Upper lobe of right lung (tissue), 1 donor: ENCODE data around the gene RBM42. TPM values are rescaled to one million over a fixed set of nuclear protein-coding genes. Genes with fewer than 3 reads are reported as not detected.

Source experiments
- ATAC-seq: fragments of 200-7000 bp; cut with Tn5 transposase; one replicate; pipeline ENCODE4 v1.9.1; 2020; ENCODE audit warnings: mild to moderate bottlenecking, moderate library complexity
- DNase-seq: peaks from one replicate; pipeline ENCODE4 v3.0.0-alpha.2; 2020
- H3K27ac ChIP-seq: fragments of 200-600 bp; one replicate; pipeline ENCODE4 v1.8.0; 2022
- H3K27me3 ChIP-seq: fragments of 200-600 bp; one replicate; pipeline ENCODE4 v1.8.0; 2022; ENCODE audit warnings: mild to moderate bottlenecking
- H3K36me3 ChIP-seq: fragments of 200-600 bp; one replicate; pipeline ENCODE4 v1.8.0; 2022
- H3K4me1 ChIP-seq: fragments of 200-600 bp; one replicate; pipeline ENCODE4 v1.8.0; 2022
- H3K4me3 ChIP-seq: fragments of 200-600 bp; one replicate; pipeline ENCODE4 v1.8.0; 2022; ENCODE audit warnings: mild to moderate bottlenecking
- H3K9me3 ChIP-seq: fragments of 200-600 bp; one replicate; pipeline ENCODE4 v1.8.0; 2022
- intact Hi-C: fragments of 100-400 bp; cut with DNase I; formaldehyde crosslinking; loops from one replicate; pipeline ENCODE4 v1.11.0; 2022
- total RNA-seq: library from RNA; stranded (reverse); fragmentation: NEBNext Ultra II Directional; extraction: Animal tissue kit (Norgen Biotek cat#: 25700); gene quantifications from one replicate; pipeline ENCODE4 v1.2.1, GENCODE V29; 2021
- TF ChIP-seq, protein P1 (sequence below): fragments of 200-600 bp; IDR thresholded peaks from one replicate; pipeline ENCODE4 v1.8.0; 2022; ENCODE audit warnings: antibody characterized with exemption
- donor health status: DM: no; HTN: yes; CAD: no; lungs with severe emphysema.

The RBM42 gene
- total RNA-seq, 1 donor from 2014 or later = 64.5 TPM

DNA sequence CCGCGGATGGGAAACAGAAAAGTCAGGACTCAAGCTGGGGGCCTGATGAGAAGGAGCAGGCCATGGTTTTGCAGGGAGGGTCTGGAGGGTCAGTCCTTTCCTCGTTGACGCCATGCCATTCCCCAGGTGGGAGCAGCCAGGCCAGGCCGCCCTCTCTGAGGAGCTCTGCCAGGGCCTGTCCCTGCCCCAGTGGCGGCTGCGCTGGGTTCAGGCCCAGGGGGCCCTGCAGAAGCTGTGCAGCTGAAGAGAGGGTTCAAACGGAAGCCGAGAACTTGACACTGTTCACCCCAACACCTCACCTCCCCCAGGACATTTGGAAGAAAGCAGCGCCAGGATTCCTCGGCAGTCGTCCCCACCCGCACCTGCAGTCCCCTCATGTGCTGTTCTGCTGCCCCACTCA, 6.1 kb upstream of the RBM42 start:
- no peaks in the 10 kb centered on the region for H3K9me3 ChIP-seq
- no peak overlapping the region for H3K4me3 ChIP-seq
- H3K27ac ChIP-seq = no peak overlapping the region
- H3K4me1 ChIP-seq = no peaks in the 10 kb centered on the region
- H3K36me3 ChIP-seq = no peaks in the 10 kb centered on the region
- intact Hi-C loops = no loop called here
- TF ChIP-seq, protein P1, sequence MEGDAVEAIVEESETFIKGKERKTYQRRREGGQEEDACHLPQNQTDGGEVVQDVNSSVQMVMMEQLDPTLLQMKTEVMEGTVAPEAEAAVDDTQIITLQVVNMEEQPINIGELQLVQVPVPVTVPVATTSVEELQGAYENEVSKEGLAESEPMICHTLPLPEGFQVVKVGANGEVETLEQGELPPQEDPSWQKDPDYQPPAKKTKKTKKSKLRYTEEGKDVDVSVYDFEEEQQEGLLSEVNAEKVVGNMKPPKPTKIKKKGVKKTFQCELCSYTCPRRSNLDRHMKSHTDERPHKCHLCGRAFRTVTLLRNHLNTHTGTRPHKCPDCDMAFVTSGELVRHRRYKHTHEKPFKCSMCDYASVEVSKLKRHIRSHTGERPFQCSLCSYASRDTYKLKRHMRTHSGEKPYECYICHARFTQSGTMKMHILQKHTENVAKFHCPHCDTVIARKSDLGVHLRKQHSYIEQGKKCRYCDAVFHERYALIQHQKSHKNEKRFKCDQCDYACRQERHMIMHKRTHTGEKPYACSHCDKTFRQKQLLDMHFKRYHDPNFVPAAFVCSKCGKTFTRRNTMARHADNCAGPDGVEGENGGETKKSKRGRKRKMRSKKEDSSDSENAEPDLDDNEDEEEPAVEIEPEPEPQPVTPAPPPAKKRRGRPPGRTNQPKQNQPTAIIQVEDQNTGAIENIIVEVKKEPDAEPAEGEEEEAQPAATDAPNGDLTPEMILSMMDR = no peak
- DNase-seq (no peak), ATAC-seq (no peak)
- H3K27me3 ChIP-seq = no peaks in the 10 kb centered on the region

DNA sequence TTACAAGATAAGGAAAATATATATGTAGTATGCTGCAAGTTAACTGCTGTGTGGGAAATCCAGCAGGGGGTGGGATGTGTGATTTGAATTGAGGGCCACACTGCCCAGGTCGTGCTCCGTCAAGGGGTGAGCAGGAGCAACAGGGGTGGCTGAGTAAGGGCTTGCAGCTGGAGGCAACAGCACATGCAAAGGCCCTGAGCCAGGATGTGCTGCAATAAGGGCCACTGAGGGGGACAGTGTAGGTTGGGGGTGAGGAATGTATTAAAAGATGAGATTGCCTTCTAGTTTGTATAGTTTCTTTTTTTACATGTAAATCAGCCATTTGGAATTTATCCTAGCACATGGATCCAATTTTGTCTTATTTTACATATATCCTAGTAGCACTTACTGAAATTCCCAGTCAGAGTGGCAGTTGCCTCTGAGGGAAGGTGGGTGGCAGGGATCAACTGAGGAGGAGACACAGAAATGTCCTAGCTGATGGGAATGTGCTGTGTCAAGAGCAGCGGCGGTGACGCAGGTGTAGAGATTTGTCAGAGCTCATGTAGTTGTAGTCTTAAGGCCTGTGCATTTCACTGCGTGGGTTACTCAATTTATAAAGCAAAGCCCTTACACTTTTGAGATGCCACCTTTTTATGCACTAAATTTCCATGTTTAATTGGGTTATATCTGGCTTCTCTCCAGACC, 5.4 kb upstream of the RBM42 start:
- TF ChIP-seq, protein P1 = no peak
- Histone ChIP-seq H3K9me3 (no peaks in the 10 kb centered on the region), H3K4me1 (no peaks in the 10 kb centered on the region), H3K36me3 (no peaks in the 10 kb centered on the region), H3K27ac (no peak overlapping the region), H3K27me3 (no peaks in the 10 kb centered on the region), H3K4me3 (no peak overlapping the region)
- DNase-seq (no peak), ATAC-seq (no peak)
- intact Hi-C loops = no loop called here

DNA sequence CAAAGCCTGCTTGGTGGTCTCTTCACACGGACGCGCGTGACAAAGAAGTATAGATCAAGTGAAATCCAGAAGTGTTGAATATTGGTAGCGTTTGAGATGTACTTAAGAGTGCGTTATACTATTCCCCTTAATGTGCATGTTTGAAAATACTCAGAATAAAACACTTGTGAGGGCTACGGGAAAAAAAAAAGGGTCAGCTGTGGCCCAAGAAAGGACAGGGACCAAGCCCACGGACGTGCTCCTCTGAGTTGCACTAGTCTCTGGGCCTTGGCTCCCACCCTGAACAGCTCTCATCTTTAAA, 622 bp upstream of the RBM42 start:
- Histone ChIP-seq H3K27ac (peak overlapping the region; percentile 96), H3K4me3 (peak overlapping the region; percentile 96), H3K9me3 (no peaks in the 10 kb centered on the region), H3K27me3 (no peaks in the 10 kb centered on the region), H3K4me1 (peaks cover 9% of the 10 kb centered on the region), H3K36me3 (peaks cover 28% of the 10 kb centered on the region)
- intact Hi-C loops = no loop called here
- TF ChIP-seq, protein P1 = no peak
- no peak for DNase-seq
- no peak for ATAC-seq

DNA sequence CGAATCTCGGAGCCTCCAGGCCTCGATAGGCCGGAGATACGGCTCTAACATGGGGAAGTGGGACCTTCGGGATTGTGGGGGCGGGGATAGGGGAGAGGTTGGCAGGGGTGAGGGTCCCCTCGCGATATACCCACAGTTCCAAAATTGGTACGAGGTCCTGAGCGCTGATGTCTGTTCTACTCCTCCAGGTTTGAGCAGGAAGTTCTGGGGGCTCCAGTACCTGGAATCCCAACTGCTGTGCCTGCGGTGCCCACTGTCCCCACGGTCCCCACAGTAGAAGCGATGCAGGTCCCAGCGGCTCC, 447 bp downstream of the RBM42 start:
- peaks cover 9% of the 10 kb centered on the region for H3K4me1 ChIP-seq
- no peaks in the 10 kb centered on the region for H3K9me3 ChIP-seq
- DNase-seq (no peak), ATAC-seq (no peak)
- TF ChIP-seq, protein P1 = no peak
- H3K4me3 ChIP-seq = peak overlapping the region; percentile 96
- peak overlapping the region; percentile 96 for H3K27ac ChIP-seq
- H3K36me3 ChIP-seq = peaks cover 39% of the 10 kb centered on the region
- intact Hi-C loops = no loop called here
- H3K27me3 ChIP-seq = no peaks in the 10 kb centered on the region

DNA sequence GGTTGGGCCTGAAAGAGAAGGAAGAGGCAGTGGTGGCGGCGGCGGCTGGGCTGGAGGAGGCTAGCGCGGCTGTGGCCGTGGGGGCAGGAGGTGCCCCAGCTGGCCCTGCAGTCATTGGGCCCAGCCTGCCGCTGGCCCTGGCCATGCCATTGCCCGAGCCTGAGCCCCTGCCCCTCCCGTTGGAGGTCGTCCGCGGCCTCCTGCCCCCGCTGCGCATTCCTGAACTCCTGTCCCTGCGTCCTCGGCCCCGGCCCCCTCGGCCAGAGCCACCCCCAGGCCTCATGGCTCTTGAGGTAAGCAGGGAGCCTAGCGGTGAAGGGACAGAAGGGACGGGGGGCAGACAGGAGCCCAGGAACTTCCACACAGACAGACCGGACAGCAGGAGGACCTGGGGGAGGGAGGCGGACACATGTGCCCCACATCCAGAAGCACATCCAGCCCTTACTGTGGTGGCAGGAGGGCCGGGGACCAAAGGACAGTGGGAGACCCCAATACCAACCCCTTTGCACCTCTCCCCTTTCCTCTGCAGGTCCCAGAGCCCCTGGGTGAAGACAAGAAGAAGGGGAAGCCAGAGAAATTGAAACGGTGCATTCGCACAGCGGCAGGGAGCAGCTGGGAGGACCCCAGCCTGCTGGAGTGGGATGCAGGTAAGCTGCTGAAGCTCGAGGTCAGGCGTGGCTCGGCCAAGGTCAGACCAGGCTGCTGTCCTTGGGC, 5.0 kb downstream of the RBM42 start:
- intact Hi-C loops = no loop called here
- Histone ChIP-seq H3K36me3 (peaks cover 78% of the 10 kb centered on the region), H3K4me3 (no peak overlapping the region), H3K27ac (no peak overlapping the region), H3K9me3 (no peaks in the 10 kb centered on the region), H3K27me3 (no peaks in the 10 kb centered on the region), H3K4me1 (peaks cover 9% of the 10 kb centered on the region)
- DNase-seq (no peak), ATAC-seq (no peak)
- TF ChIP-seq, protein P1 = no peak
